ENCODE measurements around the gene CDKN2C. TPM values are rescaled to one million over a fixed set of nuclear protein-coding genes. Genes with fewer than 3 reads are reported as not detected.

The CDKN2C gene
- total RNA-seq, 1 donor from 2014 or later, result 12.8 TPM

DNA sequence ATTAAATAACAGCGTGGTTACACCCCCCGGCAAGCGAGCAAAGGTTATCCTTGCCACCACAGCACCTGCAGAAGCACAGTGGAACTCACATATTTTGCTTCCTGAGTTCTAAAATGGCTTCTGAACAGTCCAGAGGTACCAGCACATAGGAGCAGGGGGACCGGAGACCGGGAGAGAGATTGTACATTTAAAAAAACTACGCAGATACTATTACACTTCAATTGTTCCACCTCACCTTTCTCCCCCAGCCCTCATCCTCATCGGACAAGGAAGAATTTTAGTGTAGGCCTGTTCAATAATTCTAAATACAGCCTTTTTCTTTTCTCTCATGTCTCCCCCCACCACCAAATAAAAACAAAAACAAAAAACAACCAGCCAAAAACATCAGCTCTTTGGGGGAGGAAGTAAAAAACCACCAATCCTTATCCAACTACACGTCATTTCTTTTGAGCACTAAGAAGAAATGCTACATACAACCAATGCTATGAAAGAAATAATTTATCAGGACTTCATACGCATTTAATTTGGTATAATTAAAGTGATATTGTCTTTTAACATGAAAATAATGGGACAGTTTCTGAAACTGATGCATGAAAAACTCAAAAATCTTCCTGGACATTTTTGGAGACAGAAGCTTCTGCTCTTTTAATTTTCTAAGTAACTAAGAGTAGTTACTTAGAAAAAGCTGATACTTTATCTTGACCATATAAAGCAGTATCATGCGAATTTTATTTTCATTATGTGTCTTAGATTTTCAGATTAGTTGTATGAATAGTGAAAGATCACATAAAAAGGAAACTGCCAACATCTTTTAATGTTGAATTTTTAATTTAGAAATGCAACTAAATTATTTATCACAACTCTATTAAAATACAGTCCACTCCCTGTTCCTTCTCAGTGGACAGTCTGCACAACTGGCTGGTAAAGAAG lies 9.1 kb downstream of the CDKN2C start:
- Histone ChIP-seq H3K36me3 (no peaks in the 10 kb centered on the region), H3K4me3 (peak overlapping the region; percentile 92), H3K27me3 (ENCODE audit: low read depth) (no peaks in the 10 kb centered on the region), H3K4me1 (peaks cover 46% of the 10 kb centered on the region), H3K27ac (replicated peaks) (peak overlapping the region; percentile 99), H3K9me3 (replicated peaks) (no peaks in the 10 kb centered on the region)
- TF ChIP-seq, protein P1, sequence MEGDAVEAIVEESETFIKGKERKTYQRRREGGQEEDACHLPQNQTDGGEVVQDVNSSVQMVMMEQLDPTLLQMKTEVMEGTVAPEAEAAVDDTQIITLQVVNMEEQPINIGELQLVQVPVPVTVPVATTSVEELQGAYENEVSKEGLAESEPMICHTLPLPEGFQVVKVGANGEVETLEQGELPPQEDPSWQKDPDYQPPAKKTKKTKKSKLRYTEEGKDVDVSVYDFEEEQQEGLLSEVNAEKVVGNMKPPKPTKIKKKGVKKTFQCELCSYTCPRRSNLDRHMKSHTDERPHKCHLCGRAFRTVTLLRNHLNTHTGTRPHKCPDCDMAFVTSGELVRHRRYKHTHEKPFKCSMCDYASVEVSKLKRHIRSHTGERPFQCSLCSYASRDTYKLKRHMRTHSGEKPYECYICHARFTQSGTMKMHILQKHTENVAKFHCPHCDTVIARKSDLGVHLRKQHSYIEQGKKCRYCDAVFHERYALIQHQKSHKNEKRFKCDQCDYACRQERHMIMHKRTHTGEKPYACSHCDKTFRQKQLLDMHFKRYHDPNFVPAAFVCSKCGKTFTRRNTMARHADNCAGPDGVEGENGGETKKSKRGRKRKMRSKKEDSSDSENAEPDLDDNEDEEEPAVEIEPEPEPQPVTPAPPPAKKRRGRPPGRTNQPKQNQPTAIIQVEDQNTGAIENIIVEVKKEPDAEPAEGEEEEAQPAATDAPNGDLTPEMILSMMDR (IDR thresholded peaks at IDR 0.05; ENCODE audit: borderline replicate concordance), result no peak
- intact Hi-C loops (cut with micrococcal nuclease), result no loop called here
- no peak for DNase-seq

DNA sequence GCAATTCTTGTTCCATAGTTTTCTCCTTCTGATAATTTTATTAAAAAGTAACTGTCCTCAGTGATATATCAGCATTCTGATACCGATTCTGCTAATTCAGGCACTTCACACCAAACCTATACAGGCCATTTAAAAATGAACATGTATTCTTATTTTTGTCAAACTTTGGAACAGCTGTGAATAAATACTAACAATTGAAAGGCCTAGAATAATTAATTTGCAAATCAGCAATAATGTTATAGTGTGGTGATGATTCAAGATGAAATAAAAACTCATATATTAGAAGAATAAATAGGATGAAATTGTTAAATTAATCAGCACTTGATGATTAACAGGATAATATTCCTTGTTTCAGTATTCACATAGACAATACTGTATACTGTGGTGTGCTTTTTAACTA lies 9.9 kb downstream of the CDKN2C start:
- TF ChIP-seq, protein P1 (IDR thresholded peaks at IDR 0.05; ENCODE audit: borderline replicate concordance), result no peak
- no peaks in the 10 kb centered on the region for H3K9me3 ChIP-seq (replicated peaks)
- H3K4me3 ChIP-seq, result peak overlapping the region; percentile 92
- peak overlapping the region; percentile 99 for H3K27ac ChIP-seq (replicated peaks)
- no peaks in the 10 kb centered on the region for H3K27me3 ChIP-seq (ENCODE audit: low read depth)
- peaks cover 46% of the 10 kb centered on the region for H3K4me1 ChIP-seq
- DNase-seq, result no peak
- intact Hi-C loops (cut with micrococcal nuclease), result no loop called here
- H3K36me3 ChIP-seq, result no peaks in the 10 kb centered on the region

DNA sequence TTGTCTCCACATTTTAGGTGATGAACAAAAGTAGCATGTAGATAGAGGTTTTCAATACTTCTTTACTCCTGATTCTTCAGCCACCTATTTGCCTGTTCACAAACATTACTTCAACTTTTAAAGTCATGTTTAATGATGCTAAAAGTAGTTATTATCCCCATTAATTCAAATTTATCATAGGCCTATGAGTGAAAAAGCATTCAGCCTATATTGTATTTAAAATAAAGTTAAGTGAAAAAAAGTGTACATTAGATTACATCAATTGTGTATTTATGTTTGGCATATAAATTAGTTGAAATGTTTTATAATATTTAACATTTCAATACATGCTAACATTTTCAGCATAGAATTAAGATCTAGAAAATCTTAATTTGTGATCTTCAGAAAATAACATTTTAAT lies 10.5 kb downstream of the CDKN2C start:
- no peak for DNase-seq
- intact Hi-C loops (cut with micrococcal nuclease), result no loop called here
- peak overlapping the region; percentile 92 for H3K4me3 ChIP-seq
- H3K36me3 ChIP-seq, result no peaks in the 10 kb centered on the region
- TF ChIP-seq, protein P1 (IDR thresholded peaks at IDR 0.05; ENCODE audit: borderline replicate concordance), result no peak
- H3K4me1 ChIP-seq, result peaks cover 46% of the 10 kb centered on the region
- H3K9me3 ChIP-seq (replicated peaks), result no peaks in the 10 kb centered on the region
- no peaks in the 10 kb centered on the region for H3K27me3 ChIP-seq (ENCODE audit: low read depth)
- H3K27ac ChIP-seq (replicated peaks), result peak overlapping the region; percentile 99

DNA sequence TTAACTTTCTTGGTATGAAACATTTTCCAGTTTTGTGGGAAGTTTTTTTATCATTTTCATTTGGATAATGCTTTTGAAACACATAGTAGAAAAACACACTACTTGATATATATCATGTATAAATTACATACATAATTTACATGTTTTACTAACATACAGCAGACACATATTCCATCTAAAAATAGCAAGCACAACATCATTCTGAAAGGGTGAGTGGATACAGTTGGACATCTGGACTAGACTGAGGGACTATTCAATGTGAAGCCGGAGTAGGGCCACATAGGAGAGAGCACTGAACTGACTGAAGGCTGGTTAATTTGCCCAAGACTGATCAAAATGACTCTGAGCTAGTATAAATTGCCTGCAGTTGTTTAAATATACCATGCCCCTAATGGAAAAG lies 11.7 kb downstream of the CDKN2C start:
- Histone ChIP-seq H3K4me1 (peaks cover 38% of the 10 kb centered on the region), H3K36me3 (no peaks in the 10 kb centered on the region), H3K27me3 (ENCODE audit: low read depth) (no peaks in the 10 kb centered on the region), H3K4me3 (peak overlapping the region; percentile 13), H3K9me3 (replicated peaks) (no peaks in the 10 kb centered on the region), H3K27ac (replicated peaks) (peak overlapping the region; percentile 99)
- TF ChIP-seq, protein P1 (IDR thresholded peaks at IDR 0.05; ENCODE audit: borderline replicate concordance), result no peak
- DNase-seq, result no peak
- intact Hi-C loops (cut with micrococcal nuclease), result no loop called here

DNA sequence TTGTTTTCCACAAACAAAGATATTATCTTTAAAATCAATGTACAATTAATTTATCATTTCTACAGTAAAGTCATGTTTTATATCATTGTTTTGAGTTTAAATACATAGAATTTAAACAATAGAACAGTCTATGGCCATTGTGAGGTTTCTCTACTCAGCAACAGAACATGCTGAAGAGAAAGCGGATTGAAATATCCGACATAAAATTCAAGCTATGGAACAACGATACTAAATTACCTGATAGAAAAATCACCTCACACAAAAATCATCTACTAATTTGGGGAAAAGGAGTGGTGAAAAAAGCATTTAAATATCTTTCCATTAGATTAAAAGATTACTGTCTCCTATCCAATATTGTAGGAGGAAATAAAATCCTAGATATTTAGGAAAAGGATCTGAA lies 12.6 kb downstream of the CDKN2C start:
- H3K27me3 ChIP-seq (ENCODE audit: low read depth), result no peaks in the 10 kb centered on the region
- peaks cover 29% of the 10 kb centered on the region for H3K4me1 ChIP-seq
- intact Hi-C loops (cut with micrococcal nuclease), result no loop called here
- DNase-seq, result no peak
- TF ChIP-seq, protein P1 (IDR thresholded peaks at IDR 0.05; ENCODE audit: borderline replicate concordance), result no peak
- H3K27ac ChIP-seq (replicated peaks), result peak overlapping the region; percentile 99
- H3K9me3 ChIP-seq (replicated peaks), result no peaks in the 10 kb centered on the region
- H3K36me3 ChIP-seq, result no peaks in the 10 kb centered on the region
- no peak overlapping the region for H3K4me3 ChIP-seq
